ENCODE data around the gene HOXC13. TPM values are rescaled to one million over a fixed set of nuclear protein-coding genes. Genes with fewer than 3 reads are reported as not detected.

The HOXC13 gene
- total RNA-seq, 5 donors from 2014 or later (not counting 1 experiment from before 2014, with no cell fraction given), result 0.12 TPM; not detected in 4

GRCh38 chr12:53931844-53932581 is 6.6 kb upstream of the HOXC13 start:
- Mint-ChIP-seq H3K4me1 (peaks cover 13 to 17% (median 14%) of the 10 kb centered on the region in 3 donors), H3K27me3 (peaks cover 89 to 92% of the 10 kb centered on the region in 2 donors), H3K4me3 (no peak overlapping the region), H3K36me3 (no peaks in the 10 kb centered on the region), H3K9me3 (peaks cover 0 to 4% (median 0%) of the 10 kb centered on the region in 3 donors), H3K27ac (peak overlapping the region in 1 of 2 donors; percentile 48)
- Histone ChIP-seq H3K4me3 (ENCODE audit: control insufficient read depth in 1 of 2, extremely low read depth in 1 of 2, low read length in 1 of 2) (no peak overlapping the region), H3K4me1 (ENCODE audit: control insufficient read depth in 1 of 2, extremely low read depth in 1 of 2, insufficient read depth in 2 of 2, low read length in 2 of 2) (peaks cover 0 to 16% of the 10 kb centered on the region in 2 experiments), H3K36me3 (ENCODE audit: control insufficient read depth in 2 of 2, extremely low read depth in 1 of 2, insufficient read depth in 1 of 2, low read length in 1 of 2) (no peaks in the 10 kb centered on the region), H3K9me3 (no peaks in the 10 kb centered on the region), H3K27ac (ENCODE audit: low read length) (no peak overlapping the region), H3K27me3 (replicated peaks in 1 of 2; ENCODE audit: control insufficient read depth in 2 of 2, extremely low read depth in 1 of 2, insufficient read depth in 2 of 2, low read length in 1 of 2) (peaks cover 37 to 75% of the 10 kb centered on the region in 2 experiments)
- ChIA-PET CTCF (no interaction called here), POLR2A (no interaction called here)
- ATAC-seq (replicated peaks in 1 of 4) (no peak), DNase-seq (no peak)
- no CpG with 5 or more reads among the region's 4 CpGs for WGBS (ENCODE audit: insufficient coverage)

GRCh38 chr12:53932915-53933314 is 5.7 kb upstream of the HOXC13 start:
- H3K27me3 Mint-ChIP-seq, result peaks cover 92 to 93% of the 10 kb centered on the region in 2 donors
- H3K4me1 ChIP-seq (ENCODE audit: control insufficient read depth in 1 of 2, extremely low read depth in 1 of 2, insufficient read depth in 2 of 2, low read length in 2 of 2), result peaks cover 0 to 12% of the 10 kb centered on the region in 2 experiments
- POLR2A ChIA-PET, result no interaction called here
- DNase-seq, result no peak
- no peak for ATAC-seq (replicated peaks in 1 of 4)
- H3K4me3 ChIP-seq (ENCODE audit: control insufficient read depth in 1 of 2, extremely low read depth in 1 of 2, low read length in 1 of 2), result no peak overlapping the region
- peaks cover 0 to 4% (median 0%) of the 10 kb centered on the region in 3 donors for H3K9me3 Mint-ChIP-seq
- H3K36me3 ChIP-seq (ENCODE audit: control insufficient read depth in 2 of 2, extremely low read depth in 1 of 2, insufficient read depth in 1 of 2, low read length in 1 of 2), result no peaks in the 10 kb centered on the region
- peaks cover 13 to 26% (median 16%) of the 10 kb centered on the region in 3 donors for H3K4me1 Mint-ChIP-seq
- no peak overlapping the region for H3K4me3 Mint-ChIP-seq
- H3K27ac Mint-ChIP-seq, result no peak overlapping the region
- no CpG with 5 or more reads among the region's 4 CpGs for WGBS (ENCODE audit: insufficient coverage)
- H3K36me3 Mint-ChIP-seq, result no peaks in the 10 kb centered on the region
- no peaks in the 10 kb centered on the region for H3K9me3 ChIP-seq
- H3K27me3 ChIP-seq (replicated peaks in 1 of 2; ENCODE audit: control insufficient read depth in 2 of 2, extremely low read depth in 1 of 2, insufficient read depth in 2 of 2, low read length in 1 of 2), result peaks cover 42 to 75% of the 10 kb centered on the region in 2 experiments
- no peak overlapping the region for H3K27ac ChIP-seq (ENCODE audit: low read length)
- CTCF ChIA-PET, result no interaction called here

- Mint-ChIP-seq H3K4me3 (peak overlapping the region; percentile 28 to 46 (median 46)), H3K4me1 (peaks cover 15 to 28% (median 18%) of the 10 kb centered on the region in 3 donors), H3K36me3 (no peaks in the 10 kb centered on the region), H3K9me3 (peaks cover 0 to 4% (median 0%) of the 10 kb centered on the region in 3 donors), H3K27ac (peak overlapping the region in 1 of 2 donors; percentile 39), H3K27me3 (peaks cover 84 to 88% of the 10 kb centered on the region in 2 donors)
- DNase-seq (no peak), ATAC-seq (replicated peaks in 1 of 4) (peak in 1 of 4 experiments; percentile 54)
- H3K27me3 ChIP-seq (replicated peaks in 1 of 2; ENCODE audit: control insufficient read depth in 2 of 2, extremely low read depth in 1 of 2, insufficient read depth in 2 of 2, low read length in 1 of 2), result peaks cover 29 to 83% of the 10 kb centered on the region in 2 experiments
- no peak overlapping the region for H3K27ac ChIP-seq (ENCODE audit: low read length)
- POLR2A ChIA-PET, result no interaction called here
- WGBS (ENCODE audit: insufficient coverage), result 11% methylated on average over 32 of the region's 49 CpGs
- no peaks in the 10 kb centered on the region for H3K36me3 ChIP-seq (ENCODE audit: control insufficient read depth in 2 of 2, extremely low read depth in 1 of 2, insufficient read depth in 1 of 2, low read length in 1 of 2)
- CTCF ChIA-PET, result no interaction called here
- H3K4me1 ChIP-seq (ENCODE audit: control insufficient read depth in 1 of 2, extremely low read depth in 1 of 2, insufficient read depth in 2 of 2, low read length in 2 of 2), result peaks cover 0 to 23% of the 10 kb centered on the region in 2 experiments
- peak overlapping the region in 1 of 2 donors; percentile 25 for H3K4me3 ChIP-seq (ENCODE audit: control insufficient read depth in 1 of 2, extremely low read depth in 1 of 2, low read length in 1 of 2)
- H3K9me3 ChIP-seq, result no peaks in the 10 kb centered on the region
Observed at GRCh38 chr12:53935383-53936341, 3.0 kb upstream of the HOXC13 start.

GRCh38 chr12:53937099-53937498 is 1.5 kb upstream of the HOXC13 start:
- Histone ChIP-seq H3K27me3 (replicated peaks in 1 of 2; ENCODE audit: control insufficient read depth in 2 of 2, extremely low read depth in 1 of 2, insufficient read depth in 2 of 2, low read length in 1 of 2) (peaks cover 35 to 84% of the 10 kb centered on the region in 2 experiments), H3K9me3 (no peaks in the 10 kb centered on the region), H3K27ac (ENCODE audit: low read length) (no peak overlapping the region), H3K4me1 (ENCODE audit: control insufficient read depth in 1 of 2, extremely low read depth in 1 of 2, insufficient read depth in 2 of 2, low read length in 2 of 2) (peaks cover 0 to 23% of the 10 kb centered on the region in 2 experiments), H3K36me3 (ENCODE audit: control insufficient read depth in 2 of 2, extremely low read depth in 1 of 2, insufficient read depth in 1 of 2, low read length in 1 of 2) (no peaks in the 10 kb centered on the region), H3K4me3 (ENCODE audit: control insufficient read depth in 1 of 2, extremely low read depth in 1 of 2, low read length in 1 of 2) (no peak overlapping the region)
- Mint-ChIP-seq H3K36me3 (no peaks in the 10 kb centered on the region), H3K27me3 (peaks cover 84 to 89% of the 10 kb centered on the region in 2 donors), H3K27ac (peak overlapping the region in 1 of 2 donors; percentile 56), H3K9me3 (peaks cover 0 to 3% (median 0%) of the 10 kb centered on the region in 3 donors), H3K4me1 (peaks cover 15 to 28% (median 18%) of the 10 kb centered on the region in 3 donors), H3K4me3 (no peak overlapping the region)
- DNase-seq, result no peak
- ChIA-PET POLR2A (no interaction called here), CTCF (no interaction called here)
- ATAC-seq (replicated peaks in 1 of 4), result no peak
- WGBS (ENCODE audit: insufficient coverage), result 20% methylated on average over 1 of the region's 12 CpGs

- Mint-ChIP-seq H3K4me3 (peak overlapping the region in 1 of 3 donors; percentile 48), H3K36me3 (no peaks in the 10 kb centered on the region), H3K9me3 (peaks cover 0 to 3% (median 0%) of the 10 kb centered on the region in 3 donors), H3K27me3 (peaks cover 84 to 87% of the 10 kb centered on the region in 2 donors), H3K27ac (no peak overlapping the region), H3K4me1 (peaks cover 15 to 28% (median 18%) of the 10 kb centered on the region in 3 donors)
- ChIA-PET POLR2A (no interaction called here), CTCF (interaction anchor here in 1 of 2 donors (0.6 kb wide), 1 partner anchor 52 kb away, joined by 3 read pairs; no protein-coding TSS in a partner anchor)
- H3K36me3 ChIP-seq (ENCODE audit: control insufficient read depth in 2 of 2, extremely low read depth in 1 of 2, insufficient read depth in 1 of 2, low read length in 1 of 2), result no peaks in the 10 kb centered on the region
- no peak overlapping the region for H3K4me3 ChIP-seq (ENCODE audit: control insufficient read depth in 1 of 2, extremely low read depth in 1 of 2, low read length in 1 of 2)
- 19% methylated on average over 10 of the region's 23 CpGs for WGBS (ENCODE audit: insufficient coverage)
- peaks cover 31 to 83% of the 10 kb centered on the region in 2 experiments for H3K27me3 ChIP-seq (replicated peaks in 1 of 2; ENCODE audit: control insufficient read depth in 2 of 2, extremely low read depth in 1 of 2, insufficient read depth in 2 of 2, low read length in 1 of 2)
- H3K9me3 ChIP-seq, result no peaks in the 10 kb centered on the region
- no peak overlapping the region for H3K27ac ChIP-seq (ENCODE audit: low read length)
- peaks cover 0 to 23% of the 10 kb centered on the region in 2 experiments for H3K4me1 ChIP-seq (ENCODE audit: control insufficient read depth in 1 of 2, extremely low read depth in 1 of 2, insufficient read depth in 2 of 2, low read length in 2 of 2)
- ATAC-seq (replicated peaks in 1 of 4), result no peak
- DNase-seq, result no peak
Observed at GRCh38 chr12:53937596-53938325, 870 bp upstream of the HOXC13 start.
